Testis (tissue), 2 donors: ENCODE data around the gene NFATC2.

Experiments
- POLR2A ChIP-seq: fragments of 450-650 bp; IDR thresholded peaks from one replicate; pipeline ENCODE4 v1.6.1; 2017; ENCODE audit warnings: antibody characterized with exemption, mild to moderate bottlenecking, moderate library complexity
- TF ChIP-seq, protein P1 (sequence below), 3 experiments: fragments of 450-650 bp in 2 of 3; fragments of 200-600 bp in 1 of 3; sonication (generic) in 1 of 3; IDR thresholded peaks; one replicate each; pipeline ENCODE4 v1.5.1; 2016 to 2019; ENCODE audit warnings: antibody characterized with exemption in 3 of 3, mild to moderate bottlenecking in 2 of 3, moderate library complexity in 1 of 3

DNA sequence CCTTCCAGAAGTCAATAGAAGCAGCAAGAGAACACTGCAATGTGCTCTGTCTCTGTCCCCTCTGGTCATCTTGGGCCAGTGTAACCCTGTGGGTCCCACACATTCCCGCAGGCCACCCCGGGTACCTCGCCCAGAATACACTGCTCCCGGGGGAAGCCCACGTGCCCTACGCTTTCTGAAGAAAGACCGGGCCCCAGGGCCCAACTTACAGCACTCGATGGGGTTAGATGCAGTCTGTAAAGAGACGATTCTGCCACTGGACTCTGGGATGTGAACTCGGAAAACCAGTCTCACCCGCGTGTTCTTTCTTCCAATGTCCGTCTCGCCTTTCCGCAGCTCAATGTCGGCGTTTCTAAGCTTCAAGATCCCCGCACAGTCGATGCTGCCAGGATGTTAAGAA lies 68.7 kb downstream of the NFATC2 start:
- TF ChIP-seq, protein P1, sequence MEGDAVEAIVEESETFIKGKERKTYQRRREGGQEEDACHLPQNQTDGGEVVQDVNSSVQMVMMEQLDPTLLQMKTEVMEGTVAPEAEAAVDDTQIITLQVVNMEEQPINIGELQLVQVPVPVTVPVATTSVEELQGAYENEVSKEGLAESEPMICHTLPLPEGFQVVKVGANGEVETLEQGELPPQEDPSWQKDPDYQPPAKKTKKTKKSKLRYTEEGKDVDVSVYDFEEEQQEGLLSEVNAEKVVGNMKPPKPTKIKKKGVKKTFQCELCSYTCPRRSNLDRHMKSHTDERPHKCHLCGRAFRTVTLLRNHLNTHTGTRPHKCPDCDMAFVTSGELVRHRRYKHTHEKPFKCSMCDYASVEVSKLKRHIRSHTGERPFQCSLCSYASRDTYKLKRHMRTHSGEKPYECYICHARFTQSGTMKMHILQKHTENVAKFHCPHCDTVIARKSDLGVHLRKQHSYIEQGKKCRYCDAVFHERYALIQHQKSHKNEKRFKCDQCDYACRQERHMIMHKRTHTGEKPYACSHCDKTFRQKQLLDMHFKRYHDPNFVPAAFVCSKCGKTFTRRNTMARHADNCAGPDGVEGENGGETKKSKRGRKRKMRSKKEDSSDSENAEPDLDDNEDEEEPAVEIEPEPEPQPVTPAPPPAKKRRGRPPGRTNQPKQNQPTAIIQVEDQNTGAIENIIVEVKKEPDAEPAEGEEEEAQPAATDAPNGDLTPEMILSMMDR (IDR thresholded peaks at IDR 0.05): no peak
- TF ChIP-seq POLR2A: no peak
